Liver (tissue), 3 donors: ENCODE measurements around the gene MAT2A.

Experiments
- EGR1 ChIP-seq, 2 donors: IDR thresholded peaks; 2 replicates each; pipeline ENCODE4 v1.6.1; 2016 to 2018; ENCODE audit warnings: antibody characterized with exemption in 2 of 2, low read depth in 2 of 2
- TF ChIP-seq, protein P1 (sequence below): fragments of 150-350 bp; IDR thresholded peaks from 2 replicates; pipeline ENCODE4 v1.5.1; 2017; ENCODE audit warnings: improper control_type of control experiment, low read depth, low read length; ENCODE audit not compliant: missing input control
- TF ChIP-seq, protein P2 (sequence below): IDR thresholded peaks from 2 replicates; pipeline ENCODE4 v1.6.1; 2016; ENCODE audit warnings: antibody characterized with exemption
- TF ChIP-seq, protein P3 (sequence below): IDR thresholded peaks from 2 replicates; pipeline ENCODE4 v1.6.1; 2016; ENCODE audit warnings: antibody characterized with exemption
- donor health status: healthy.
- donor health status: healthy.

DNA sequence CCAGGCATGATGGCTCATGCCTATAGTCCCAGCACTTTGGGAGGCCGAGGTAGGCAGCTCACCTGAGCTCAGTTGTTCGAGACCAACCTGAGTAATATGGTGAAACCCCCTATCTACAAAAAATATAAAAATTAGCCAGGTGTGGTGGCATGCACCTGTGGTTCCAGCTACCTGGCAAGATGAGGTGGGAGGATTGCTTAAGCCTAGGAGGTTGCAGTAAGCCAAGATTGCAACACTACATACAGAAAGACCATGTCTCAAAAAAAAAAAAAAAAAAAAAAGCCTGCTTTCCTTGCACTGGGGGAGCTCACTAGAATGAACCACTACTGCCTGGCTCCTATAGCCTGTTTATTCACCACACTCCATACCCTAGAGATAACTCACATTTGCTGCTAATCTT is 7.4 kb upstream of the MAT2A start:
- TF ChIP-seq, protein P1, sequence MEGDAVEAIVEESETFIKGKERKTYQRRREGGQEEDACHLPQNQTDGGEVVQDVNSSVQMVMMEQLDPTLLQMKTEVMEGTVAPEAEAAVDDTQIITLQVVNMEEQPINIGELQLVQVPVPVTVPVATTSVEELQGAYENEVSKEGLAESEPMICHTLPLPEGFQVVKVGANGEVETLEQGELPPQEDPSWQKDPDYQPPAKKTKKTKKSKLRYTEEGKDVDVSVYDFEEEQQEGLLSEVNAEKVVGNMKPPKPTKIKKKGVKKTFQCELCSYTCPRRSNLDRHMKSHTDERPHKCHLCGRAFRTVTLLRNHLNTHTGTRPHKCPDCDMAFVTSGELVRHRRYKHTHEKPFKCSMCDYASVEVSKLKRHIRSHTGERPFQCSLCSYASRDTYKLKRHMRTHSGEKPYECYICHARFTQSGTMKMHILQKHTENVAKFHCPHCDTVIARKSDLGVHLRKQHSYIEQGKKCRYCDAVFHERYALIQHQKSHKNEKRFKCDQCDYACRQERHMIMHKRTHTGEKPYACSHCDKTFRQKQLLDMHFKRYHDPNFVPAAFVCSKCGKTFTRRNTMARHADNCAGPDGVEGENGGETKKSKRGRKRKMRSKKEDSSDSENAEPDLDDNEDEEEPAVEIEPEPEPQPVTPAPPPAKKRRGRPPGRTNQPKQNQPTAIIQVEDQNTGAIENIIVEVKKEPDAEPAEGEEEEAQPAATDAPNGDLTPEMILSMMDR: no peak
- no peak for TF ChIP-seq EGR1 (IDR thresholded peaks at IDR 0.05; ENCODE audit: low read depth in 2 of 2)
- TF ChIP-seq, protein P2, sequence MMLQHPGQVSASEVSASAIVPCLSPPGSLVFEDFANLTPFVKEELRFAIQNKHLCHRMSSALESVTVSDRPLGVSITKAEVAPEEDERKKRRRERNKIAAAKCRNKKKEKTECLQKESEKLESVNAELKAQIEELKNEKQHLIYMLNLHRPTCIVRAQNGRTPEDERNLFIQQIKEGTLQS: no peak
- TF ChIP-seq, protein P3, sequence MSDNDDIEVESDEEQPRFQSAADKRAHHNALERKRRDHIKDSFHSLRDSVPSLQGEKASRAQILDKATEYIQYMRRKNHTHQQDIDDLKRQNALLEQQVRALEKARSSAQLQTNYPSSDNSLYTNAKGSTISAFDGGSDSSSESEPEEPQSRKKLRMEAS: no peak
